ENCODE data around the gene EIF4E. TPM values are rescaled to one million over a fixed set of nuclear protein-coding genes. Genes with fewer than 3 reads are reported as not detected.

The EIF4E gene
- total and polyA plus RNA-seq, 2 of the 4 experiments (the other 2 are of a cell fraction): 80.4 to 113 TPM

- no peak overlapping the region for H3K4me3 ChIP-seq (ENCODE audit: insufficient read depth, low read depth, low read length)
- peak overlapping the region; percentile 38 for H2BK5ac ChIP-seq (ENCODE audit: low read depth, low read length, poor library complexity, severe bottlenecking)
- H3K9me1 ChIP-seq (ENCODE audit: insufficient read depth, low read length): peaks cover 3% of the 10 kb centered on the region
- no peaks in the 10 kb centered on the region for H3K27me3 ChIP-seq (ENCODE audit: control insufficient read depth, insufficient read depth, low read length)
- BruUV-seq (replicated peaks): no TSS peak
- H2AFZ ChIP-seq (replicated peaks; ENCODE audit: low read length, poor library complexity): no peak overlapping the region
- WGBS, 2 experiments (ENCODE audit: extremely low coverage in 2 of 2, insufficient read length in 1 of 2): 100% methylated on average over 1 of the region's 5 CpGs; no CpG with 5 or more reads in 1 of the 2 experiments
- no peak overlapping the region for H2BK15ac ChIP-seq (ENCODE audit: low read depth, low read length)
- DNase-seq: no peak
- H3K4me2 ChIP-seq (ENCODE audit: low read depth, low read length): no peak overlapping the region
- H3K14ac ChIP-seq (replicated peaks; ENCODE audit: low read depth, low read length): no peak overlapping the region
- peaks cover 71% of the 10 kb centered on the region for H4K20me1 ChIP-seq (ENCODE audit: insufficient read depth, low read length)
- H3K9me3 ChIP-seq (ENCODE audit: control insufficient read depth, insufficient read depth, low read length): no peaks in the 10 kb centered on the region
- H4K91ac ChIP-seq (ENCODE audit: insufficient read depth, low read depth, low read length): no peak overlapping the region
- 0 out of 2 replicates have a peak overlapping the region, but pooled peaks have one; percentile 3 for H3K23ac ChIP-seq (ENCODE audit: low read depth, low read length)
- no peak overlapping the region for H3K18ac ChIP-seq (ENCODE audit: low read depth, low read length)
- H2AK5ac ChIP-seq (ENCODE audit: low read depth, low read length): no peak overlapping the region
- no peak overlapping the region for H3K56ac ChIP-seq (ENCODE audit: extremely low read depth, insufficient read depth, low read length)
- ChIA-PET POLR2A (ENCODE audit: unreplicated experiment) (interaction anchor here (0.7 kb wide), 1 partner anchor 35 kb away, joined by 6 read pairs; no protein-coding TSS in a partner anchor), CTCF (interaction anchor here (0.7 kb wide), 2 partner anchors 126 to 248 kb away, joined by 8 read pairs; no protein-coding TSS in a partner anchor)
- peaks cover 22% of the 10 kb centered on the region for H3K4me1 ChIP-seq (ENCODE audit: control insufficient read depth, insufficient read depth, low read length)
- H3K36me3 ChIP-seq (ENCODE audit: control insufficient read depth, insufficient read depth, low read length): peaks cover 3% of the 10 kb centered on the region; the same call in 1 of the 2 replicates
- H3K27ac ChIP-seq (ENCODE audit: insufficient read depth, low read length): peak overlapping the region; percentile 65; the same call in 1 of the 2 replicates
- TF ChIP-seq CTCF (conservative IDR thresholded peaks at IDR 0.05; ENCODE audit: low read depth, low read length) (no peak), BHLHE40 (IDR thresholded peaks at IDR 0.05; ENCODE audit: low read depth, low read length) (no peak), RCOR1 (IDR thresholded peaks at IDR 0.05; ENCODE audit: insufficient replicate concordance, low read length) (no peak), SMC3 (IDR thresholded peaks at IDR 0.05; ENCODE audit: low read depth, low read length) (no peak), CEBPB (IDR thresholded peaks at IDR 0.05; ENCODE audit: low read depth, low read length) (no peak), MAFK (IDR thresholded peaks at IDR 0.05; ENCODE audit: low read depth, low read length) (no peak), CHD1 (IDR thresholded peaks at IDR 0.05; ENCODE audit: low read depth, low read length) (no peak), MXI1 (IDR thresholded peaks at IDR 0.05; ENCODE audit: borderline replicate concordance, low read depth, low read length) (no peak)
- H3K4ac ChIP-seq (ENCODE audit: low read depth, low read length): no peak overlapping the region
- dilution Hi-C loops (cut with HindIII; ENCODE audit: low sequenced_read_pairs, unreplicated experiment) (no loop called here), intact Hi-C loops (cut with micrococcal nuclease) (no loop called here), in situ Hi-C loops (cut with MboI; ENCODE audit: low sequenced_read_pairs) (no loop called here)
- H4K8ac ChIP-seq (ENCODE audit: low read depth in 2 of 2, low read length in 2 of 2): no peak overlapping the region
- peaks cover 6 to 48% of the 10 kb centered on the region in 2 experiments; a peak in 3 of 4 replicates for H3K79me1 ChIP-seq (ENCODE audit: low read depth in 1 of 2, low read length in 2 of 2)
- H2AK9ac ChIP-seq (replicated peaks; ENCODE audit: low read depth, low read length, poor library complexity): no peak overlapping the region
- no peak overlapping the region for H2BK120ac ChIP-seq (ENCODE audit: low read depth, low read length)
- no peak overlapping the region for H4K5ac ChIP-seq (ENCODE audit: low read depth, low read length)
- no peak overlapping the region for H3K9ac ChIP-seq (ENCODE audit: low read depth, low read length)
- no peak overlapping the region; the same call in 1 of the 2 replicates for H2BK20ac ChIP-seq (ENCODE audit: low read depth, low read length)
- ATAC-seq (ENCODE audit: low read depth): no peak; the same call in 1 of the 2 replicates
Observed at GRCh38 chr4:98909646-98910401, 19.1 kb downstream of the EIF4E start.

Measured in IMR-90 (cell line).